NCI-H187 (cell line): ENCODE measurements around the gene SYT11.
"Not testable (repeated sequence)": the region's sequence is repeated elsewhere in the genome, so short reads cannot be mapped to it uniquely, and the experiment has no call there.

ENCODE experiments used
- DNase-seq, 2 experiments: peaks; one replicate each; lab custom pipeline; 2025; lab: John Stamatoyannopoulos, UW

Gene SYT11

GRCh38 chr1:155859234-155859829 lies at the start of gene SYT11:
TSS of gene SYT11 (plus strand) at chr1:155859567. CDS start at chr1:155859762, 195 bp downstream.
- DNase-seq, result peak; percentile 98 to 100

GRCh38 chr1:155812878-155813277 lies 46.5 kb upstream of the SYT11 start:
- no peak for DNase-seq

GRCh38 chr1:155813672-155814071 lies 45.7 kb upstream of the SYT11 start:
- DNase-seq, result no peak

GRCh38 chr1:155816351-155816750 lies 43.0 kb upstream of the SYT11 start:
- DNase-seq, result no peak

- no peak for DNase-seq
These were observed 31.9 kb upstream of the SYT11 start for GRCh38 chr1:155827450-155827849.

GRCh38 chr1:155831279-155831976 lies 27.9 kb upstream of the SYT11 start:
- no peak for DNase-seq

- DNase-seq, result no peak
These were observed 25.6 kb upstream of the SYT11 start for GRCh38 chr1:155833665-155834295.

- DNase-seq, result no peak
These were observed 25.0 kb upstream of the SYT11 start for GRCh38 chr1:155834296-155834926.

GRCh38 chr1:155834927-155835399 lies 24.4 kb upstream of the SYT11 start:
- not testable (repeated sequence) for DNase-seq

GRCh38 chr1:155835548-155835947 lies 23.8 kb upstream of the SYT11 start:
- DNase-seq, result no peak

- no peak for DNase-seq
These were observed 19.0 kb upstream of the SYT11 start for GRCh38 chr1:155840386-155840785.

- no peak for DNase-seq
These were observed 14.4 kb upstream of the SYT11 start for GRCh38 chr1:155844860-155845421.

- DNase-seq, result no peak
These were observed 11.4 kb upstream of the SYT11 start for GRCh38 chr1:155847823-155848529.

GRCh38 chr1:155850345-155850744 lies 9.0 kb upstream of the SYT11 start:
- no peak for DNase-seq

- DNase-seq, result no peak
These were observed 3.0 kb upstream of the SYT11 start for GRCh38 chr1:155856257-155856974.

GRCh38 chr1:155856975-155857930 lies 2.1 kb upstream of the SYT11 start, which contains the start of gene GON4L:
TSS of gene GON4L (minus strand) at chr1:155857214. CDS start at chr1:155853780, 3,434 bp downstream.
- peak; percentile 95 to 96 for DNase-seq

GRCh38 chr1:155858800-155859233 lies 550 bp upstream of the SYT11 start:
- no peak for DNase-seq

GRCh38 chr1:155859881-155860871 lies 809 bp downstream of the SYT11 start:
- DNase-seq, result no peak
